ENCODE data around the gene CBX3. TPM values are rescaled to one million over a fixed set of nuclear protein-coding genes. Genes with fewer than 3 reads are reported as not detected.
"Not testable (repeated sequence)": the region's sequence is repeated elsewhere in the genome, so short reads cannot be mapped to it uniquely, and the experiment has no call there.

The CBX3 gene
- total RNA-seq, 1 experiment from 2014 or later = 490 TPM

DNA sequence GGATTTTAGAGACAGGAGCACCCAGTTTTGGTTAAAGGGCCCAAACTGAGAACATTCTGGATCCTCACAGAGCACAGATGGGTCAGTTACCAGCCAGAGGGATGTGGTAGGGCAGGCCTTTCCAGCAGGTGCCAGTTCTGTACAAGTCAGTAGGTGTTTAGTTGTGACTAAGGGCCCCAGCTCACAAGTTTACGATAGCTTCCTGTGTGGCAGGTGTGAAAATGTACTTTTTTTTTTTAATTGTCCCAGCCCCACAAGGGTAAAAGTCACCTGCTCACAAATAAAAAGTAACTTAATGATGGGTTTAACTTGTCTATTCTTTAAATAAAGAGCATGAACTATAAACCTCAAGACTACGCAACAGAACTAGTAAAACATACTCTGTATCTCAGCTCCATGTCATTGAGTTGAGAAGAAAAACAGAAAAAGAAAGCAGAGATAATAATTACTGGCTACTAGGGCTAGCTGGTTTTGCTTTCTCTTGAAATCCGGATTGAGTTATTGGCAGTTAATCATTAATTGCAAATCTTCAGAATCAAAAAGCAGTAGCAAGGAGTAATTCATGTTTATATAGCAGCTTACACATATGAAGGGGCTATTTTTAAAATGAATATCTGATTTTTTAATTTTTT, 34.1 kb upstream of the CBX3 start:
- in situ Hi-C loops (cut with HindIII; ENCODE audit: low pct_unique_long_range_greater_than_20kb, low sequenced_read_pairs) = no loop called here
- DNase-seq (ENCODE audit: low read depth, low spot score) = no peak

GRCh38 chr7:26168458-26169023, 33.0 kb upstream of the CBX3 start:
- no peak for DNase-seq (ENCODE audit: low read depth, low spot score)
- in situ Hi-C loops (cut with HindIII; ENCODE audit: low pct_unique_long_range_greater_than_20kb, low sequenced_read_pairs) = no loop called here

DNA sequence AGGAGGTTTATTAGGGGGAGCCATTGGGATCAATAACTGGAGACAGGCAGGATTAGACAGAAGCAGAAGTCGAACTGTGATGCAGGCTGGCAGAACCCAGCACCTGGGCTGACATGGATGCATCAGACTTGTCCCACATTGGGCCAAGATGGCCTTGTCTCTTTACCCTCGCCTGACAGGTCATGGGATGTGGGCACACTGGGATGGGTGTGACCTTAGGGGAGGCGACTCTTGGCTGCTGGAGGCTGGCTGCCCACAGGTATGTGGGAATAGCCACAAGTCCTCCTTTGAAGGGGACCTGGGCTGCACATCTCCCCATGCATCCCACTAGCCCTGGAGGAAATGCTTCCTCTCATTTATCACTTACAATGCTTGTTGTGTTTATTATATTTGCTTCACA, 32.3 kb upstream of the CBX3 start:
- in situ Hi-C loops (cut with HindIII; ENCODE audit: low pct_unique_long_range_greater_than_20kb, low sequenced_read_pairs) = no loop called here
- DNase-seq (ENCODE audit: low read depth, low spot score) = no peak

GRCh38 chr7:26170663-26171062, 30.9 kb upstream of the CBX3 start:
- in situ Hi-C loops (cut with HindIII; ENCODE audit: low pct_unique_long_range_greater_than_20kb, low sequenced_read_pairs) = no loop called here
- no peak for DNase-seq (ENCODE audit: low read depth, low spot score)

- in situ Hi-C loops (cut with HindIII; ENCODE audit: low pct_unique_long_range_greater_than_20kb, low sequenced_read_pairs) = no loop called here
- DNase-seq (ENCODE audit: low read depth, low spot score) = no peak
Measured at GRCh38 chr7:26171601-26172000, 29.9 kb upstream of the CBX3 start.

GRCh38 chr7:26172048-26172447, 29.5 kb upstream of the CBX3 start:
- in situ Hi-C loops (cut with HindIII; ENCODE audit: low pct_unique_long_range_greater_than_20kb, low sequenced_read_pairs) = no loop called here
- DNase-seq (ENCODE audit: low read depth, low spot score) = no peak

DNA sequence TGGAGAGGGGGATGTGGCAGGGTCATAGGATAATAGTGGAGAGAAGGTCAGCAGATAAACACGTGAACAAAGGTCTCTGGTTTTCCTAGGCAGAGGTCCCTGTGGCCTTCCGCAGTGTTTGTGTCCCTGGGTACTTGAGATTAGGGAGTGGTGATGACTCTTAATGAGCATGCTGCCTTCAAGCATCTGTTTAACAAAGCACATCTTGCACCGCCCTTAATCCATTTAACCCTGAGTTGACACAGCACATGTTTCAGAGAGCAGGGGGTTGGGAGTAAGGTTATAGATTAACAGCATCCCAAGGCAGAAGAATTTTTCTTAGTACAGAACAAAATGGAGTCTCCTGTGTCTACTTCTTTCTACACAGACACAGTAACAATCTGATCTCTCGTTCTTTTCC, 25.6 kb upstream of the CBX3 start:
- in situ Hi-C loops (cut with HindIII; ENCODE audit: low pct_unique_long_range_greater_than_20kb, low sequenced_read_pairs); DNase-seq (ENCODE audit: low read depth, low spot score): not testable (repeated sequence)

GRCh38 chr7:26176696-26177095, 24.8 kb upstream of the CBX3 start:
- in situ Hi-C loops (cut with HindIII; ENCODE audit: low pct_unique_long_range_greater_than_20kb, low sequenced_read_pairs) = not testable (repeated sequence)

DNA sequence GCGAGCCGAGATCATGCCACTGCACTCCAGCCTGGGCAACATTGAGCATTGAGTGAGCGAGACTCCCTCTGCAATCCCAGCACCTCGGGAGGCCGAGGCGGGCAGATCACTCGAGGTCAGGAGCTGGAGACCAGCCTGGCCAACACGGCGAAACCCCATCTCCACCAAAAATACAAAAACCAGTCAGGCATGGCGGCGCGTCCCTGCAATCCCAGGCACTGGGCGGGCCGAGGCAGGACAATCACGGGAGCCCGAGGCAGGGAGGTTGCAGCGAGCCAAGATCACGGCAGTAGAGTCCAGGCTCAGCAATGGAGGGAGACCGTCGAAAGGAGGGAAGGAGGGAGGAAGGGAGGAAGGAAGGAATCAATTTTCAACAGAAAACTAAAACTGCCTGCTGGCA, 24.3 kb upstream of the CBX3 start:
- DNase-seq (ENCODE audit: low read depth, low spot score); in situ Hi-C loops (cut with HindIII; ENCODE audit: low pct_unique_long_range_greater_than_20kb, low sequenced_read_pairs): not testable (repeated sequence)

More at GRCh38 chr7:26176696-26177095, 24.8 kb upstream of the CBX3 start:
- not testable (repeated sequence) for DNase-seq (ENCODE audit: low read depth, low spot score)

- in situ Hi-C loops (cut with HindIII; ENCODE audit: low pct_unique_long_range_greater_than_20kb, low sequenced_read_pairs) = no loop called here
- DNase-seq (ENCODE audit: low read depth, low spot score) = no peak
Measured at GRCh38 chr7:26178272-26178960, 23.1 kb upstream of the CBX3 start.

GRCh38 chr7:26179422-26179821, 22.1 kb upstream of the CBX3 start:
- DNase-seq (ENCODE audit: low read depth, low spot score) = no peak
- in situ Hi-C loops (cut with HindIII; ENCODE audit: low pct_unique_long_range_greater_than_20kb, low sequenced_read_pairs) = no loop called here

DNA sequence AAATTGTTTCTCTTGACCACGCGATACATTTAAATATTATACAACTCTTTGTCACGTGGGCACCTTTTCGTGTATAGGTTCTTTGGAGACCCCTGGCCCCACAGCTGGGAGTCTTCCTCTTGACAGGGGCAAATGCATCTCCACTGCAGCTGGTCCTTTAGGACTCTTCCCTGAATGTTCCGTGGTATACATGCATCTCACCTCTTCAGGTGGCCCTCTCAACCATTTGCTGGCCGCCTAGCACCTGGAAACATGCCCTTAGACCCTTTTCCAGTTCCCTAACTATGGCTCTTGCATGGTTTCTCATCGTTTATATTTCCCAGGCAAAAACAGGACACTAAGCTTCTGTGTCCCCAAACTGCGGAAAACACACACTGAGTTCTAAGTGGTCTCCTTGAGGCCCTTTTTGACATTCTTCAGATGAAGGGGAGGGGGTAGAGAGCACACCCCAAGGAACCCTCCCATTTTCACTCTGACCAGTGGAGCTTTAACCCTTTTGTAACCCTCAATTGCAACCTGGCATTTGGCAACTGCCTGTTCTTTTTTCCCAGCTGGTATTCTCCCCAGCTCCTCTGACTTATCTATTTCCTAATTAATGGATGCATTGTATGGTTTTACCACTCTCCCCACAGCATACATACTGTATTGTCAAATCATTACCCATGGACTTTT, 21.6 kb upstream of the CBX3 start:
- in situ Hi-C loops (cut with HindIII; ENCODE audit: low pct_unique_long_range_greater_than_20kb, low sequenced_read_pairs) = loop anchor here (10.0 kb wide), 1 partner anchor 85 kb away; no protein-coding TSS in a partner anchor
- DNase-seq (ENCODE audit: low read depth, low spot score) = no peak

GRCh38 chr7:26180792-26181198, 20.8 kb upstream of the CBX3 start:
- in situ Hi-C loops (cut with HindIII; ENCODE audit: low pct_unique_long_range_greater_than_20kb, low sequenced_read_pairs) = loop anchor here (10.0 kb wide), 1 partner anchor 86 kb away; no protein-coding TSS in a partner anchor
- DNase-seq (ENCODE audit: low read depth, low spot score) = no peak

DNA sequence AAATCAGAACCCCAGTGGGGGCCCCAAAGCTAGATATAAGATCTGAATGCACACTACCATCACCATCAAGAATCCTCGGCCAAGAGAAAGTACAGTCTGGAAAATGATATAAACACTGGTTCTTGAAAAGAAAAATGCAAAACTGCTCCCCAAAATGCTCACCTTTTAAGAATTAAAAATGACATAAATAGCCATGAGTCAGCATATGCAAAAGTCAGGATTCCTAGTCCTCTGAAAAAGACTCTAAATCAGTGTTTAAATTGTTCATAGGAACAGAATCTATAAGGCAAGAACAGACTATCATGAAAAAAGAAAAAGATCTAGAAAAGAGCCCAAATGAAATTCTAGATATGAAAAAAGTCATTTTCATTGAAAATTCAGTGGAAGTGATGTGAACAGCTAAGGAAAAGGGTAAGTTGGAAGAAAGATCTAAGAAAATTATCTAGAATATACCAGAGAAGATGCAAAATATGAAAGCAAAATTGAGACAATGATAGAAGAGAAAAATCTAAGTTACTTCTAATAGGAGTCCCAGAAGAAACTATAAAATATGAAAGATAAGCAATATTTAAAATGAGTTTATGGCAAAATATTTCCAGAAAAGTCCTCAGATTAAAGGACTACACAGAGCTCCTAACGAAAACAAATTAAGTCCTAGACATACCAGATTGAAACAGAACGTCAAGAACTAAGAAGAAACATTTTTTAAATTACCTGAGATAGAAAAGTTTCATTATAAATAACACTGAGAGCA, 19.9 kb upstream of the CBX3 start:
- in situ Hi-C loops (cut with HindIII; ENCODE audit: low pct_unique_long_range_greater_than_20kb, low sequenced_read_pairs) = loop anchor here (10.0 kb wide), 1 partner anchor 87 kb away; no protein-coding TSS in a partner anchor
- no peak for DNase-seq (ENCODE audit: low read depth, low spot score)

DNA sequence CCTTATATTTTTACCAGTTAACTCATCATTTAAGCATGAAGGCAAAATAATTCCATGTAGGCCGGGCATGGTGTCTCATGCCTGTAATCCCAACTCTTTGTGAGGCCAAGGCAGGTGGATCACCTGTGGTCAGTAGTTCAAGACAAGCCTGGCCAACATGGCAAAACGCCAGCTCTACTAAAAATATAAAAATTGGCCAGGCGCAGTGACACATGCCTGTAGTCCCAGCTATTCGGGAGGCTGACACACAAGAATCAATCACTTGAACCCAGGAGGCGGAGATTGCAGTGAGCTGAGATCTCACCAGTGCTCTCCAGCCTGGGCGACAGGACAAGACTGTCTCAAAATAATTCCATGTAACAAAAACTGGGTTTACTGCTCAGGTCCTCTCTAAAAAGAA, 19.3 kb upstream of the CBX3 start:
- no peak for DNase-seq (ENCODE audit: low read depth, low spot score)
- in situ Hi-C loops (cut with HindIII; ENCODE audit: low pct_unique_long_range_greater_than_20kb, low sequenced_read_pairs) = loop anchor here (10.0 kb wide), 1 partner anchor 87 kb away; no protein-coding TSS in a partner anchor

- DNase-seq (ENCODE audit: low read depth, low spot score) = no peak
- in situ Hi-C loops (cut with HindIII; ENCODE audit: low pct_unique_long_range_greater_than_20kb, low sequenced_read_pairs) = loop anchor here (10.0 kb wide), 1 partner anchor 88 kb away; no protein-coding TSS in a partner anchor
Measured at GRCh38 chr7:26182706-26183105, 18.8 kb upstream of the CBX3 start.

DNA sequence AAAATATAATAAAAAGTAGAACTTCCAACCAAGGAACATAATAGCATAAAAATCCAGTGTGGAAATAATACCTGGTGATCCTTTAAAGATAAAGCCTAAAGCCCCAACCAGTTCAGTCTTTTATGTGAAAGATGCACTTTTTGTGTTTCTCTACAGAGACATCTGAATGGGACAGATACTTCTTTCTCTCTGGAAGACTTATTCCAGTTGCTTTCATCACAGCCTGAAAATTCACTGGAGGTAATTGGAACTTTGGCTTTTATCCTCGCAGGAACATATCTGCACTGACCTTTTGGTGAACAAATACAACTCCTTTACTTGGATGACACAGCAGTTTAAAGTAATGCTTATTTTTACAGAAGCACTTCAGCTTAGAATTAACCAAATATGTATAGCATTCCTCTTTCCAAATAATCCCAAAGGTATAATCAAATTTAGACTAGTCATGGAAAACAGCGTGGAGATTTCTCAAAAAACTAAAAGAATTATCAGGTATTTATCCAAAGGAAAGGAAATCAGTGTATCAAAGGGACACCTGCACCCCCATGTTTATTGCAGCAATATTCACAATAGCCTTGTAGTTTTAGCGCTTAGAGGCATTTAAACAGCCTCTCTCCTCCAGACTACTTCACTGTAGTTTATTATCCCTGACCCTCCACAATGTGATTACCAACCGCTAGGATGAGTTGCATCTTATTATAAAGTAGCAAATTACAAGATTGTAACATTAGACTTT, 17.8 kb upstream of the CBX3 start:
- in situ Hi-C loops (cut with HindIII; ENCODE audit: low pct_unique_long_range_greater_than_20kb, low sequenced_read_pairs) = loop anchor here (10.0 kb wide), 1 partner anchor 89 kb away; no protein-coding TSS in a partner anchor
- DNase-seq (ENCODE audit: low read depth, low spot score) = no peak

Data from SK-MEL-5 (cell line).